MCF 10A (cell line): ENCODE measurements around the gene CPED1. TPM values are rescaled to one million over a fixed set of nuclear protein-coding genes. Genes with fewer than 3 reads are reported as not detected.

ENCODE experiments used
- BruUV-seq: library from RNA; stranded (reverse); fragments of 400-500 nt; replicated peaks from 2 replicates; lab custom pipeline; 2021; lab: Mats Ljungman, UMichigan
- CTCF ChIA-PET: fragments of 300-600 bp; sonication (Branson Sonifier 250); formaldehyde crosslinking; extraction: SDS; loops from one replicate; lab custom pipeline; 2021; ENCODE audit warnings: antibody characterized with exemption, inconsistent platforms; lab: Yijun Ruan, JAX
- POLR2A ChIA-PET: fragments of 300-600, 350-650 bp; sonication (Branson Sonifier 250); formaldehyde crosslinking; extraction: SDS; loops from one replicate; lab custom pipeline; 2020; ENCODE audit warnings: antibody characterized with exemption, inconsistent platforms; lab: Yijun Ruan, JAX
- DNase-seq: peaks from one replicate; pipeline ENCODE4 v3.0.0-alpha.2; 2018; ENCODE audit not compliant: unreplicated experiment
- H3K27ac Mint-ChIP-seq: one replicate; pipeline ENCODE4 v1.8.0; 2022; ENCODE audit warnings: mild to moderate bottlenecking, low read depth, mixed read lengths; ENCODE audit not compliant: unreplicated experiment
- H3K27me3 Mint-ChIP-seq: one replicate; pipeline ENCODE4 v1.8.0; 2022; ENCODE audit warnings: mixed read lengths; ENCODE audit not compliant: insufficient read depth, unreplicated experiment
- H3K36me3 Mint-ChIP-seq: one replicate; pipeline ENCODE4 v1.8.0; 2022; ENCODE audit warnings: mild to moderate bottlenecking, moderate library complexity, mixed read lengths; ENCODE audit not compliant: insufficient read depth, unreplicated experiment
- H3K4me1 Mint-ChIP-seq: one replicate; pipeline ENCODE4 v1.8.0; 2022; ENCODE audit warnings: mixed read lengths; ENCODE audit not compliant: insufficient read depth, unreplicated experiment
- H3K4me3 Mint-ChIP-seq: one replicate; pipeline ENCODE4 v1.8.0; 2022; ENCODE audit warnings: mild to moderate bottlenecking, moderate library complexity, mixed read lengths; ENCODE audit not compliant: unreplicated experiment
- H3K9me3 Mint-ChIP-seq: one replicate; pipeline ENCODE4 v1.8.0; 2022; ENCODE audit warnings: mixed read lengths; ENCODE audit not compliant: unreplicated experiment
- CTCF ChIP-seq: fragments of 200-600 bp; IDR thresholded peaks from one replicate; pipeline ENCODE4 v1.8.0; 2022; ENCODE audit warnings: antibody characterized with exemption, mild to moderate bottlenecking; ENCODE audit not compliant: unreplicated experiment
- intact Hi-C: fragments of 100-400 bp; cut with micrococcal nuclease; formaldehyde crosslinking; loops from 2 replicates; pipeline ENCODE4 v1.14.1; 2022
- total RNA-seq: library from RNA; stranded (reverse); gene quantifications from 2 replicates; pipeline ENCODE4 v1.2.3, GENCODE V29; 2022

The CPED1 gene
- total RNA-seq, 1 experiment from 2014 or later: not detected

DNA sequence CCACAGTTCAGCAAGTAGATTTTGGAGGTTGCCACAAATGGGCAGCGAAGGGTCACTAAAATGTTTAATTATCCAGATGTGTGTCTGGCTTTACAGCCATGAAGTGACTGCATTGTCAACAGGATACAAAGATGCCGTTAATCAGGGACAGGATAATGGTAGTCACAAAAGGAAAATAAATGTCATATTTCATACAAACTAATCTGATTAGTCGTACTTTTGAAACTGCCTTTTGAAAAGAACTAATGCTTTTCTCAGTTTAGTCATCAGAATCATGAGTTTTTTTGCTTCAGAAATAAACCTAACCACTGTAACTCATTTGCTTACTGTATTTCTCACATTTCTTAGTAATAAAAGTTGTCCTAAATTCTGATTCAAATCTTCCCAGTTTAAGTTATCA is 318.1 kb downstream of the CPED1 start:
- BruUV-seq: no TSS peak
- TF ChIP-seq CTCF: no peak
- no peaks in the 10 kb centered on the region for H3K36me3 Mint-ChIP-seq
- H3K4me1 Mint-ChIP-seq: peaks cover 3% of the 10 kb centered on the region
- H3K27me3 Mint-ChIP-seq: peaks cover 14% of the 10 kb centered on the region
- no peak overlapping the region for H3K27ac Mint-ChIP-seq
- intact Hi-C loops: no loop called here
- H3K9me3 Mint-ChIP-seq: peaks cover 8% of the 10 kb centered on the region
- no peak overlapping the region for H3K4me3 Mint-ChIP-seq
- DNase-seq: no peak
- POLR2A ChIA-PET: no interaction called here
- CTCF ChIA-PET: interaction anchor here (0.6 to 0.7 kb wide), 2 partner anchors 12 to 568 kb away, joined by 3 to 5 read pairs; no protein-coding TSS in a partner anchor

DNA sequence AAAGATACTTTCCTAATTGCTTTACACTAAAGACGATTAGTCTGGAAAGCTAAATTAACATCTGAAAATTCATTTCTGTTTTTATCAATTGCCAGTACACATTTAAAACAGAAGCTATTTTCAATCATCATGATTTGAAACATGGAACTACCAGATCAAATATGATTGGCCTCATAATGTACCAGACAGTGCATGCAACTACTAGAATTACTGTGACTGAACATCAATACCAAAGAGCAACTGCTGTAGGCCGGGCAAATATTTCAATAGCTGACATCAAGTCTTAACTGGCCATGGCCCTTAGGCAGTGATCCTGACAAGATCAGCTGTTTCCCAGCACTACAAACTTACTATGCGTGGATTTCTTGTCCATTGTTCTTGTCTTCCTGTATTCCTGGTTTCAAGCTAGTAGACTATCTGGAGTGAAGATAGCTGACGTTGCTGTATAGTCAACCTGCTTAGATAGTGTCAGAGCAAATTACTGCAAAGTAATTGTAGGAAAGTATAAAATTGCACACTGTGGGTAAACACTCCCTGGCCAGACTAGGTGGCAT is 318.6 kb downstream of the CPED1 start:
- ChIA-PET POLR2A (interaction anchor here (0.6 kb wide), 1 partner anchor 164 kb away, joined by 3 read pairs; no protein-coding TSS in a partner anchor), CTCF (interaction anchor here (0.5 to 0.7 kb wide), 3 partner anchors 13 to 567 kb away, joined by 3 to 5 read pairs (median 5); no protein-coding TSS in a partner anchor)
- peaks cover 14% of the 10 kb centered on the region for H3K27me3 Mint-ChIP-seq
- no peak for DNase-seq
- intact Hi-C loops: no loop called here
- H3K4me1 Mint-ChIP-seq: no peaks in the 10 kb centered on the region
- H3K4me3 Mint-ChIP-seq: no peak overlapping the region
- no peak for TF ChIP-seq CTCF
- no TSS peak for BruUV-seq
- peaks cover 8% of the 10 kb centered on the region for H3K9me3 Mint-ChIP-seq
- no peaks in the 10 kb centered on the region for H3K36me3 Mint-ChIP-seq
- no peak overlapping the region for H3K27ac Mint-ChIP-seq

GRCh38 chr7:121313220-121313792 is 324.8 kb downstream of the CPED1 start:
- CTCF ChIA-PET: no interaction called here
- Mint-ChIP-seq H3K4me3 (no peak overlapping the region), H3K27me3 (peaks cover 26% of the 10 kb centered on the region)

More at GRCh38 chr7:121313220-121313792, 324.8 kb downstream of the CPED1 start:
- DNase-seq: peak; percentile 74
- intact Hi-C loops: no loop called here
- no peak overlapping the region for H3K27ac Mint-ChIP-seq
- peaks cover 14% of the 10 kb centered on the region for H3K4me1 Mint-ChIP-seq
- no peaks in the 10 kb centered on the region for H3K36me3 Mint-ChIP-seq
- BruUV-seq: no TSS peak
- TF ChIP-seq CTCF: no peak
- POLR2A ChIA-PET: interaction anchor here (2.0 kb wide), 1 partner anchor 11 kb away, joined by 4 read pairs; no protein-coding TSS in a partner anchor
- peaks cover 8% of the 10 kb centered on the region for H3K9me3 Mint-ChIP-seq
